Fibroblast of villous mesenchyme (primary cell): ENCODE results near the gene NBPF11. TPM values are rescaled to one million over a fixed set of nuclear protein-coding genes. Genes with fewer than 3 reads are reported as not detected.
"Not testable (repeated sequence)": the region's sequence is repeated elsewhere in the genome, so short reads cannot be mapped to it uniquely, and the experiment has no call there.

Experiments
- DNase-seq: peaks from one replicate; pipeline ENCODE4 v3.0.0-alpha.2; 2010; ENCODE audit warnings: low read depth
- H3K4me3 ChIP-seq: 2 replicates; pipeline ENCODE4 v1.5.1; 2011; ENCODE audit warnings: low read depth, mild to moderate bottlenecking, low read length
- total RNA-seq: library from RNA; depleted of rRNA; stranded (reverse); fragments of >200 nt; gene quantifications from 2 replicates; pipeline ENCODE4 v1.2.3, GENCODE V29; 2012
- TF ChIP-seq, protein P1 (sequence below): IDR thresholded peaks from 2 replicates; pipeline ENCODE4 v1.5.1; 2012; ENCODE audit warnings: low read depth, mild to moderate bottlenecking, low read length; ENCODE audit not compliant: insufficient read depth

The NBPF11 gene
- total RNA-seq, 1 donor = 4.3 TPM

DNA sequence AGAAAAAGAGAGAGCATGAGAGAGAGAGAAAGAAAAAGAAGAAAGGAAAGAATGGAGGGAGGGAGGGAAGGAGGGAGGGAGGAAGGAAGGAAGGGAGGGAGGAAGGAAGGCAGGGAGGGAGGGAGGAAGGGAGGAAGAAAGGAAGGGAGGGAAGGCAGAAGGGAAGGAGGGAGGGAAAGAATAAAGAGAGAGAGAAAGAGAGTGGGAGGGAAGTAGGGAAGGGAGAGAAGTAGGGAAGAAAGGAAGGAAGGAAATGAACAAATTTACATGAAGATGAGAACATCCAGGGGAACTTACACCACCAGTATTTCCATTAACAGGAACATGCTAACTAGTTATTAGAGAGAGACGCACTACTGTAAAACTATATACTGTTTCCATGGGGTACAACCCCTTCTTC, 10.1 kb downstream of the NBPF11 start:
- not testable (repeated sequence) for H3K4me3 ChIP-seq, DNase-seq

DNA sequence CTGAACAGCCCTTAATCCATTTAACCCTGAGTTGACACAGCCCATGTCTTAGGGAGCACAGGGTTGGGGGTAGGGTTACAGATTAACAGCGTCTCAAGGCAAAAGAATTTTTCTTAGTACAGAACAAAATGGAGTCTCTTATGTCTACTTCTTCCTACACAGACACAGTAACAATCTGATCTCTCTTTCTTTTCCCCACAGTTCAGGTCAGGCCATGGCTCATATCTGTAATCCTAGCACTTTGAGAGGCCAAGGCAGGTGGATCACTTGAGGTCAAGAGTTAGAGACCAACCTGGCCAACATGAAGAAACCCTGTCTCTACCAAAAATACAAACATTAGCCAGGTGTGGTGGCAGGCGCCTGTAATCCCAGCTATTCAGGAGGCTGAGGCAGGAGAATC, 13.5 kb downstream of the NBPF11 start:
- DNase-seq, H3K4me3 ChIP-seq: not testable (repeated sequence)

DNA sequence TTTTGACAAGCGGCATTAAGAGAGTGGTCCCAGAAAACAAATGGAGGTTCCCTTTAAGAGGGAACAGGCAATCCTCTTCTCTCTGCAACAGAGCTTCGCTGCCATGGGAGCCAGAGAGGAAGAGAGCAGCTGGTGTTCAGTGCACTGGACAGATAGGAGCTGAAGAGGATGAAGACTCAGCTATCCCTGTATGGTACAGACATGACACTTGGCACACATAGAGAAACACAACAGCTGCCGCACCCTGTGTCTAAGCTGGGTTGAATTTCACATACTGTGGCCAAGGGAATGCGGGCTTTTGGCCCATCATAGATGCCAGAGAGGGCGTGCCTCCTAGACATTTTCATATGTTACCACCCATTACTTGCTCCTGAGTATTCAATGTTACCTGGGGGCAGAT, 29.7 kb downstream of the NBPF11 start:
- not testable (repeated sequence) for DNase-seq, H3K4me3 ChIP-seq

DNA sequence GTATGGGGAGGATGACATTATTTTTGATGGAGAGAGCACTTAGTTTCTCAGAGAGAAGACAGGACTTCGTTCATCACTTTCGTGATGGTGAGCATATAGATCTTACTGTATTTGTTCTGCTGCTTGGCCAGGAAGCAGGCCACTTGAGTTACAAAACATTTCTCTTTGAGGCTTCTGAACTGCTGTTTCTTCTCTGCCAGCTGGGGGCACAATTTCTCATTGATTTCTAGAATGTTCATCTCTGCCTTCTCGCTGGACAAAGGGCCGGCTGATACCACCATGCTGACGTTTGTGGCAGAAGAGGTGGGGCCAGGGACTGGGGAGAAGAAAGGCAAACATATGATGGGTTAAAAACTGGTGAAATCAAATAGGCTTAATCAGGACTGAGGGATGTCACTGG, 31.7 kb downstream of the NBPF11 start:
- DNase-seq = peak; percentile 23
- H3K4me3 ChIP-seq = not testable (repeated sequence)
- TF ChIP-seq, protein P1, sequence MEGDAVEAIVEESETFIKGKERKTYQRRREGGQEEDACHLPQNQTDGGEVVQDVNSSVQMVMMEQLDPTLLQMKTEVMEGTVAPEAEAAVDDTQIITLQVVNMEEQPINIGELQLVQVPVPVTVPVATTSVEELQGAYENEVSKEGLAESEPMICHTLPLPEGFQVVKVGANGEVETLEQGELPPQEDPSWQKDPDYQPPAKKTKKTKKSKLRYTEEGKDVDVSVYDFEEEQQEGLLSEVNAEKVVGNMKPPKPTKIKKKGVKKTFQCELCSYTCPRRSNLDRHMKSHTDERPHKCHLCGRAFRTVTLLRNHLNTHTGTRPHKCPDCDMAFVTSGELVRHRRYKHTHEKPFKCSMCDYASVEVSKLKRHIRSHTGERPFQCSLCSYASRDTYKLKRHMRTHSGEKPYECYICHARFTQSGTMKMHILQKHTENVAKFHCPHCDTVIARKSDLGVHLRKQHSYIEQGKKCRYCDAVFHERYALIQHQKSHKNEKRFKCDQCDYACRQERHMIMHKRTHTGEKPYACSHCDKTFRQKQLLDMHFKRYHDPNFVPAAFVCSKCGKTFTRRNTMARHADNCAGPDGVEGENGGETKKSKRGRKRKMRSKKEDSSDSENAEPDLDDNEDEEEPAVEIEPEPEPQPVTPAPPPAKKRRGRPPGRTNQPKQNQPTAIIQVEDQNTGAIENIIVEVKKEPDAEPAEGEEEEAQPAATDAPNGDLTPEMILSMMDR = peak; percentile 19

DNA sequence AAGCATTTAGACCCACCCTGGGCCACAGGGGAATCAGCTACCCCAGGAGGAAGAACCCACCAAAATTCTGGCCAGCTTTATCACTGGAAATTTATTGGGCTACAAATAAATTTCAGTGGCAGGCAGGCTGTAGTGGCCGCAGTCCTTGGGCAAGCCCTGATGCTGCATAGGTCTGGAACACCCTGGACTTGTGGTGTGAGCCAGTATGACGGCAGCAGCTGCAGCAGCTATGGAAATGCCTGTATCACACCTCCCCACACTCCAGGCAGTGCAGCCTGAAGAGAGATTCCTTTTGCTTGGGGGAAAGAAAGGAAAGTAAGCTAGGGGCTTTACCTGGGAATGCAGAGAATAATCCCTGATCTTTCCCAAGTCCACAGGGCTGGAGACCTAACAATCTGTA, 56.3 kb downstream of the NBPF11 start:
- not testable (repeated sequence) for DNase-seq, H3K4me3 ChIP-seq

DNA sequence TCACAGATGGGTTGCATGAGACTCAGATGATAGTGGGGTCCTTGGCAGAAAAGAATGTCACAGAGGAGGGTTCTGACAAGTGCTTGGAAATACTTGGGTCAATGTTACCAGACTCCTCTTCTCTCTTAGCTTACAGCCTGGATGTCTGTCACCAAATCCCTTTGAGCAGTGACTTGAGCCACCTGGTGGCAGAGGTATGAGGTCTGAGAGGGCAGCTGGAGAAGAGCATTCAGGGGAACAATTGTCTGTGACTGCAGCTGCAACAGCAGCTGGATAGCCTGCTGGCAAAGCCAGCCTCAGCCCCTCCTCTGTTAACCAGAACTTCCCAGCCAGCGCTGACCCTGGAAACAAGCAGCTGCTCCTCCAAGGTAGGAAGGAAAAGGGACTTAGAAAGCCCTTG, 65.9 kb downstream of the NBPF11 start:
- DNase-seq, H3K4me3 ChIP-seq: not testable (repeated sequence)

DNA sequence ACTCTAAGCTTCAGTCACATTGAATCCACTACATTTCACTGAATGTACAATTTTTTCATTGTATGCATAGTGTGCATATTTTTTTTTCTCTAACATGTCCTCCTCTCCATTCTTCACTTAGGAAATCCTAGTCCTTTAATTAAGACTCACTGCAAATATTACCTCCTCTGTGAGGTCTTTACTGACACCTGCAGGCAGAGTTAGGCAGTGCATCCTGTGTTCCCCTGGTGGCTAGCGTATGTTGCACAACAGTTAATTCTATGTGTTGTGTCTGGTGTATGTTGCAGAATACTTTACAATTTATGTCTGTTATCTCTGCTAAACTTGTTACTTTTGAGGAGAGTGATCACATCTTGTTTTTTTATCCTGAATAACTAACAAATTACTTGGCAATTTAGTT, 70.9 kb downstream of the NBPF11 start:
- not testable (repeated sequence) for H3K4me3 ChIP-seq, DNase-seq

DNA sequence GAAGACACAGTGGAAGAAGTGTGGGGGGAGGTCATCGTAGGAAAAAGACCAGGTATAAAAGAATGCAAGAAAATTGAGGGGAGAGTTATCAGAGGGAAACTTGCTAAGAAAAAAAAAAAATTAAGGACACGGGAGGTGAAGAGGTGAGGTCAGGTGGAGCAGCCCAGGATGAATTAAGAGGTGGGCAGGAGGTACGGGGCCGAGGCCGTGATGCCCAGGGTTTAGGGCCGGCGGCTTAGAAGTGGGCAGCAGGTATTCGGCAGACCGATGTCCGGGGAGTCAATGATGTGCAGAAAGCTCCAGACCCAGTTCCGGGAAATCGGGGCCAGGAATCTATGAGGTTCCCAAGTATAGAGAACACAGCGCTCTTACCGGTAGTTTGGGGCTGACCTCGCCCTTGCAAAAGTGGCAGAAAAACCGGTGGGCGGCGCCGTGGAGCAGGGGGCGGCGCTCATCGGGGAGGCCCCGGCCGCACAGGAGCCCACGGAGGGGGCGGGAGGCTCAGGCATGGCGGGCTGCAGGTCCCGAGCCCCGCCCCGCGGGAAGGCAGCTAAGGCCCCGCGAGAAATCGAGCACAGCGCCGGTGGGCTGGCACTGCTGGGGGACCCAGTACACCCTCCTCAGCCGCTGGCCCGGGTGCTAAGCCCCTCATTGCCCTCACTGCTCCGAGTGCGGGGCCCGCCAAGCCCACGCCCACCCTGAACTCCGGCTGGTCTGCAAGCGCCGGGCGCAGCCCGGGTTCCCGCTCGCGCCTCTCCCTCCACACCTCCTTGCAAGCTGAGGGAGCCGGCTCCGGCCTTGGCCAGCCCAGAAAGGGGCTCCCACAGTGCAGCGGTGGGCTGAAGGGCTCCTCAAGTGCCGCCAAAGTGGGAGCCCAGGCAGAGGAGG, 73.2 kb downstream of the NBPF11 start:
- H3K4me3 ChIP-seq, DNase-seq: not testable (repeated sequence)

DNA sequence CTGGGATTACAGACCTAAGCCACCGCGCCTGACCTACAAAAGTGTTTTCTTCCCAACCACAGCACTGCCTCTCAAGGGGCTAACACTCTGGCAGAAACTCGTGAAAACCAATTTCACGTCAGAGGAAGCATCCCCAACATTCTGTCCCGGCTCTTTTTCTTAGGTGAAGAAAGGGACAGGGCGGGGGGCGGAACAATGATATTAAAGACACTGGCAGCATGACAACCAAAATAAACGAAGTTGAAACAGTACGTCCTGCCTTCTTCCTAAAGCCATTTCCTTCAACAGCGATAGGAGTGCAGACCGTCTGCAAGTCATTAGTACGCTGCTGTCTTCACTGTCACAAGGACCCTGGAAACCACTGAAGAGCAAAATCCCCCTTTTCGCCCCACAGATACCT, 74.0 kb downstream of the NBPF11 start:
- H3K4me3 ChIP-seq, DNase-seq: not testable (repeated sequence)

DNA sequence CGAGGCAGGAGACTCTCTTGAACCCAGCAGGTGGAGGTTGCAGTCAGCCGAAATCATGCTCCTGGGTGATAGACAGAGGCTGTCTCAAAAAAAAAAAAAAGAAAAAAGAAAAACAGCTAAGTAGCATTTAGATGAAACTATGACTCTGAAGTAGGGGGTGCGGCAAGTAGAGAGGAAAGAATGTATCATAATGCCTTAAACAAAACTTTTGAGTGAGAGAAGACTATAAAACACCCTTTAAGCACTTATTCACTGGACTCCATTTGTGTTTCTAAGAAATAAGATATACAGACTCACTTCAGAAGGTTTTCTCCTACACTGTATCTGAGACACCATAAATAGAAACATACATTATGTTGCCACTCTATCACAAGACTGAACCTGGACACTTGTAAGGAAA, 74.6 kb downstream of the NBPF11 start:
- not testable (repeated sequence) for H3K4me3 ChIP-seq, DNase-seq

DNA sequence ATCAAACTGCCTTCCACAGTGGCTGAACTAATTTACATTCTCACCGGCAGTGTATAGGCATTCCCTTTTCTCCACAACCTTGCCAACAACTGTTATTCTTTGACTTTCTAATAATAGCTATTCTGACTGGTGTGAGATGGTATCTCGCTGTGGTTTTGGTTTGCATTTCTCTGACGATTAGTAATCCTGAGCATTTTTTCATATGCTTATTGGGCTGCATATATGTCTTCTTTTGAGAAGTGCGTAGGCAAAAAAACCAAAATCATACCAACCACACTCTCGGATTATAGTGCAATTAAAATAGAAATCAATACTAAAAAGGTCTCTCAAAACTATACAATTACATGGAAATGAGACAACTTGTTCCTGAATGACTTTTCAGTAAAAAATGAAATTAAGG, 78.7 kb downstream of the NBPF11 start:
- H3K4me3 ChIP-seq, DNase-seq: not testable (repeated sequence)

DNA sequence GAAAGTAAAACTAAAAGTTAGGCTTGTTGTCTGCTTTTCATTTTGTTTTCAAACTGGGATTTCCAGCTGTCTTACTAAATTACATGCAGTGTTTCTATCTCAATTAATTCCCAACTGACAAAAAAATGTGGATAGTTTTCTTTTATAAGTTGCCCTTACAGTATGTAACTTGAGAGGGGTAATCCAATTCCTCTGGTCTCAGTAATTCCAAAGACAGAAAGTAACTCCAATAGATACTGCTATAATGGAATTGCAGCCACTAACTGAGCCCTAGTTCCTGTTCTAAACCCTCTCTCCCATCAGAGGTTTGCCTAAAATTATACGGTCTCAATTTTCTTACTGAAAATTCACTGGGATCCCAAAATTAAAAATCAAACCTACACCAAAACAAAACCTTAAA, 83.5 kb downstream of the NBPF11 start:
- H3K4me3 ChIP-seq, DNase-seq: not testable (repeated sequence)

DNA sequence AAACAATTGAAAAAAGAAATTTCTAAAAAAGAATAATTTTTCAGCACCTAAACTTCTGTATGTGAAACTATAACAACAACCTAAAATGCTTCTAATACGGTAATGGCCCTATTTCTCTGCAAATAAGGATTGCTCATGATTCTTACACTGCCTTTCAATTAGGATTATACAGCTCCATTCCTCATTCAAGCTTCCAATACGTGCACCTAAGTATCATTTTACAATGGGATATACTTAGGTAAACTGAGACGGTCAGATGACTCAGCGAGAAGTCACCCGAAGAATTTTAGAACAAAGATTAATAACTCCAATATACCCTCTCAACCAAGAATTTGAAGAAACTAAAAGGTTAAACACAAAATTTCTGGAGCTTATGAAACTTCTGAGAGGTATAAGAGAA, 83.9 kb downstream of the NBPF11 start:
- not testable (repeated sequence) for DNase-seq, H3K4me3 ChIP-seq

DNA sequence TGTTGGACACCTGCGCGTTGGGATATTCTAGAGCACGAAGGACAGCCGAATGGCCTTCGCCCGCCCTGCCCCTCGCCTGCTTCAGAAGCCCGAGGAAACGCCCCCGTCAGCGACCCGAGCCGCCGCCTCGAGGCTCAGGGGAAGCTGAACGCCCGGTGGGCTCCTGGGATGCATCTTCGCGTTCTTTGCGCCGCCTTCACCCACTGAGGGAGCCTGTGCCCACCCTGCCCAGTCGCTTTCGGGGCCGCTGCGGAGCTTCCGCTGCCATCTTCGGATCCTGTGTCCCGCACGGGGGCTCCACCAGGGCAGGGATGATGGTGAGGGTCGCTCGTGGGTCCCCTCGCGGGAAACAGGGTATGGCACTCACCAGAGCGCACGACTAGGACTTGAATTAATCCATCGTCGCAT, 91.8 kb downstream of the NBPF11 start:
- peak overlapping the region; percentile 38 for H3K4me3 ChIP-seq

DNA sequence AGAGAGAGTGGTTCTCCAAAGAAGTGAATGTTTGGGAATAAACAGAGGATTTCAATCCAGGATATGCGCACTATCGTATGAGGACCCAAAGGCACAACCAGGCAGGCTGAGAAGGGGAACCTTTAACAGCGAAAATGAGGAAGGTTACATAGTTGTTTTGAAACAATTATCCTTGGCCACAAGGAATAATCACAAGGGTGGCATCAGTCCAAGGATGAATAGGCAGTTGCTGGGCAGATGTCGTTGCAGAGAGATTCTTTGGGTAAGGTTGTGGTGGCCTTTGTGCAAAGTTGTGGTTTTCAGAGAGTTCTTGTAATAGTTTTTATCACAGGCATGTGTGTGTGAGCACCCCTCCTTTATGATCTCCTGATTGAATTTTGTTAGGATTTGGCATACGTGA, 94.7 kb downstream of the NBPF11 start:
- DNase-seq, H3K4me3 ChIP-seq: not testable (repeated sequence)

More for the DNA sequence above, 91.8 kb downstream of the NBPF11 start:
- not testable (repeated sequence) for DNase-seq
